MCF 10A (cell line): ENCODE measurements around the gene TCHP. TPM values are rescaled to one million over a fixed set of nuclear protein-coding genes. Genes with fewer than 3 reads are reported as not detected.

Experiments used
- BruUV-seq: library from RNA; stranded (reverse); fragments of 400-500 nt; replicated peaks from 2 replicates; lab custom pipeline; 2021; lab: Mats Ljungman, UMichigan
- CTCF ChIA-PET: fragments of 300-600 bp; sonication (Branson Sonifier 250); formaldehyde crosslinking; extraction: SDS; loops from one replicate; lab custom pipeline; 2021; ENCODE audit warnings: antibody characterized with exemption, inconsistent platforms; lab: Yijun Ruan, JAX
- POLR2A ChIA-PET: fragments of 300-600, 350-650 bp; sonication (Branson Sonifier 250); formaldehyde crosslinking; extraction: SDS; loops from one replicate; lab custom pipeline; 2020; ENCODE audit warnings: antibody characterized with exemption, inconsistent platforms; lab: Yijun Ruan, JAX
- DNase-seq: peaks from one replicate; pipeline ENCODE4 v3.0.0-alpha.2; 2018; ENCODE audit not compliant: unreplicated experiment
- H3K27ac Mint-ChIP-seq: one replicate; pipeline ENCODE4 v1.8.0; 2022; ENCODE audit warnings: mild to moderate bottlenecking, low read depth, mixed read lengths; ENCODE audit not compliant: unreplicated experiment
- H3K27me3 Mint-ChIP-seq: one replicate; pipeline ENCODE4 v1.8.0; 2022; ENCODE audit warnings: mixed read lengths; ENCODE audit not compliant: insufficient read depth, unreplicated experiment
- H3K36me3 Mint-ChIP-seq: one replicate; pipeline ENCODE4 v1.8.0; 2022; ENCODE audit warnings: mild to moderate bottlenecking, moderate library complexity, mixed read lengths; ENCODE audit not compliant: insufficient read depth, unreplicated experiment
- H3K4me1 Mint-ChIP-seq: one replicate; pipeline ENCODE4 v1.8.0; 2022; ENCODE audit warnings: mixed read lengths; ENCODE audit not compliant: insufficient read depth, unreplicated experiment
- H3K4me3 Mint-ChIP-seq: one replicate; pipeline ENCODE4 v1.8.0; 2022; ENCODE audit warnings: mild to moderate bottlenecking, moderate library complexity, mixed read lengths; ENCODE audit not compliant: unreplicated experiment
- H3K9me3 Mint-ChIP-seq: one replicate; pipeline ENCODE4 v1.8.0; 2022; ENCODE audit warnings: mixed read lengths; ENCODE audit not compliant: unreplicated experiment
- CTCF ChIP-seq: fragments of 200-600 bp; IDR thresholded peaks from one replicate; pipeline ENCODE4 v1.8.0; 2022; ENCODE audit warnings: antibody characterized with exemption, mild to moderate bottlenecking; ENCODE audit not compliant: unreplicated experiment
- intact Hi-C: fragments of 100-400 bp; cut with micrococcal nuclease; formaldehyde crosslinking; loops from 2 replicates; pipeline ENCODE4 v1.14.1; 2022
- total RNA-seq: library from RNA; stranded (reverse); gene quantifications from 2 replicates; pipeline ENCODE4 v1.2.3, GENCODE V29; 2022

TCHP gene
- total RNA-seq, 1 experiment from 2014 or later: 36.3 TPM

- ChIA-PET CTCF (interaction anchor here (1.0 to 2.1 kb wide), 3 partner anchors 11 to 70 kb away, joined by 3 to 11 read pairs (median 7); no protein-coding TSS in a partner anchor), POLR2A (interaction anchor here (0.6 kb wide), 1 partner anchor 69 kb away, joined by 3 read pairs; no protein-coding TSS in a partner anchor)
- no peak overlapping the region for H3K4me3 Mint-ChIP-seq
- no TSS peak for BruUV-seq
- intact Hi-C loops: no loop called here
- no peaks in the 10 kb centered on the region for H3K27me3 Mint-ChIP-seq
- H3K36me3 Mint-ChIP-seq: peaks cover 62% of the 10 kb centered on the region
- no peak for TF ChIP-seq CTCF
- no peaks in the 10 kb centered on the region for H3K9me3 Mint-ChIP-seq
- H3K27ac Mint-ChIP-seq: no peak overlapping the region
- H3K4me1 Mint-ChIP-seq: no peaks in the 10 kb centered on the region
- no peak for DNase-seq
Measured at GRCh38 chr12:109915171-109916040, 15.3 kb downstream of the TCHP start.

DNA sequence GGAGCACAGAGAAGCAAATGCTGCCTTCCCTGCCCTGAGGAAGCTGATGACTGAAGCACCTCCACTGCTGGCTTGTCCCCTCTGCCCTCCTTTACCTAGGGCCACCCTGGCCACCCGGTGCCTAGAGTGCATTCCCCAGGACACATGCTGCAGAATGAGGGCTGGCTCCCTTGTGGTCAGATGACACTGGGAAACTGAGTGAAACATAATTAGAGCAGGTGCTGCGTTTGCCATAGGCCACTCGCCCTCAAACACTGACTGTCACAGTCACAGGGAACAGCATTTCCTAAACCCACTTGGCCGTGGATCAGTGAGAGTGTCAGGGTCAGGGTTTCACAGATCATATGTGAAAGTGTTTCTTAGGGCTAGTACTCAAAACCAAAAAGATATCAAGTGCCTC, 16.0 kb downstream of the TCHP start:
- no peaks in the 10 kb centered on the region for H3K4me1 Mint-ChIP-seq
- H3K27me3 Mint-ChIP-seq: no peaks in the 10 kb centered on the region
- CTCF ChIA-PET: interaction anchor here (1.4 kb wide), 1 partner anchor 70 kb away, joined by 3 read pairs; no protein-coding TSS in a partner anchor
- intact Hi-C loops: no loop called here
- no peak for TF ChIP-seq CTCF
- no peaks in the 10 kb centered on the region for H3K9me3 Mint-ChIP-seq
- POLR2A ChIA-PET: no interaction called here
- H3K27ac Mint-ChIP-seq: no peak overlapping the region
- peaks cover 58% of the 10 kb centered on the region for H3K36me3 Mint-ChIP-seq
- DNase-seq: no peak
- no peak overlapping the region for H3K4me3 Mint-ChIP-seq
- BruUV-seq: no TSS peak

DNA sequence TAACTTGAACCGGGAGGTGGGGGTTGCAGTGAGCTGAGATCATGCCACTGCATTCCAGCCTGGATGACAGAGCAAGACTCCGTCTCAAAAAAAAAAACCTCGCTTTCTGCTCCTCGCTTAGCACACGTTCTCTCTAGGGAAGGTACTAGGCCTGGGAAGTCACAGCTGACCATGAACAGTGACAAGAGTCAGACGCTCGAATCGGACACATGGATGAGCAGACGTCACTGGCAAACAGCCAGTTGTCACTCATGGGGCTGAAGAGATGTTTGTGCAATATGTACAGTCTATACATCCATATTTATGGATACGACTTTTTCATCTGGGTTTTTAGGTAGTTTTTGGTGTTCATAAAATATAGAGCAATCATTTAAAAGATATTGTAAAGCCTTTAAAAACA, 19.4 kb downstream of the TCHP start:
- ChIA-PET POLR2A (no interaction called here), CTCF (interaction anchor here (1.1 to 1.3 kb wide), 2 partner anchors 15 to 19 kb away, joined by 4 read pairs; partner anchors contain the start of gene TCHP)
- Mint-ChIP-seq H3K4me3 (no peak overlapping the region), H3K9me3 (no peaks in the 10 kb centered on the region), H3K27ac (no peak overlapping the region), H3K27me3 (no peaks in the 10 kb centered on the region), H3K36me3 (peaks cover 30% of the 10 kb centered on the region), H3K4me1 (no peaks in the 10 kb centered on the region)
- DNase-seq: no peak
- no peak for TF ChIP-seq CTCF
- BruUV-seq: no TSS peak
- intact Hi-C loops: no loop called here

DNA sequence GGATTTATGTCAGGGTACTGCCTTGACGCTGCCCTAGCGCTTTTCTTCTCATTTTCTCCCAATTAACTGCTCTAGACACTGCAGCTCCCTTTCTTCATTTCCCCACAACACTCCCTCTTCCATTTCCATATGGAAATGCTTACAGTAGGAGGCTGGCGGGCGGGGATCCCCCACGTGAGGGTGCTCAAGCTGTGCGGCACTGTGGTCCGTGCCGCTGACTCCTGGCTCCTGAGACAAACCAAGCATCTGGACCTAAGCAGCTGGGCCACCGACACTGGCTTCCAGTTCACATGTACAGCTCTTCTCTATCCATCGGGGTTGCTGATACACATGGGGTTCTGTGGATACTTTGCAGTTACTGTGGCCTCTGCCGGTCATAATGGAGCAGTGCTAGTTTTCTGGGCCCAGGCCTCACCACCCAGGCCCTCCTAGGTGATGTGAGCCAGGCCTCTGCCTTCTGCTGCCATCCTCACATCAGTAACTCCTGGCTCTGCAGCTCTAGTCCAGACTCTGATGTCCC, 20.2 kb downstream of the TCHP start:
- Mint-ChIP-seq H3K27ac (no peak overlapping the region), H3K4me3 (no peak overlapping the region), H3K9me3 (no peaks in the 10 kb centered on the region), H3K27me3 (no peaks in the 10 kb centered on the region), H3K4me1 (no peaks in the 10 kb centered on the region), H3K36me3 (peaks cover 30% of the 10 kb centered on the region)
- no peak for DNase-seq
- intact Hi-C loops: no loop called here
- TF ChIP-seq CTCF: no peak
- ChIA-PET CTCF (interaction anchor here (0.6 to 1.4 kb wide), 4 partner anchors 16 to 67 kb away, joined by 4 to 5 read pairs (median 4); partner anchors contain the start of gene TCHP), POLR2A (interaction anchor here (0.6 kb wide), 1 partner anchor 78 kb away, joined by 3 read pairs; no protein-coding TSS in a partner anchor)
- no TSS peak for BruUV-seq
